ENCODE results near the gene CUL3. TPM values are rescaled to one million over a fixed set of nuclear protein-coding genes. Genes with fewer than 3 reads are reported as not detected.

Gene CUL3
- total RNA-seq, 2 experiments from 2014 or later: 50.6 to 155 TPM

GRCh38 chr2:224528171-224528570 is 57.0 kb downstream of the CUL3 start:
- H3K4me2 ChIP-seq (ENCODE audit: low read length): no peak overlapping the region
- H3K4me3 ChIP-seq (ENCODE audit: low read depth, low read length, poor library complexity, severe bottlenecking): no peak overlapping the region
- peaks cover 54% of the 10 kb centered on the region for H3K4me1 ChIP-seq (ENCODE audit: insufficient read depth, low read length, poor library complexity, severe bottlenecking)
- no peaks in the 10 kb centered on the region for H3K9me2 ChIP-seq (ENCODE audit: insufficient read depth, low read length)
- no peaks in the 10 kb centered on the region for H3K9me3 ChIP-seq (ENCODE audit: low read length)
- H3K79me2 ChIP-seq (ENCODE audit: insufficient read depth, low read depth, low read length): peaks cover 97% of the 10 kb centered on the region
- DNase-seq (ENCODE audit: low spot score): no peak
- 0 out of 2 replicates have a peak, but pooled peaks cover 5% of the 10 kb centered on the region for H4K20me1 ChIP-seq (ENCODE audit: insufficient read depth, low read length)
- intact Hi-C loops (cut with micrococcal nuclease; ENCODE audit: unreplicated experiment): no loop called here
- no peak overlapping the region for H2AFZ ChIP-seq (ENCODE audit: low read length)
- TF ChIP-seq EZH2phosphoT487 (IDR thresholded peaks at IDR 0.05; ENCODE audit: borderline replicate concordance, low read depth, low read length) (no peak), CTCF (conservative IDR thresholded peaks at IDR 0.05; ENCODE audit: low read length) (no peak)
- ChIA-PET POLR2A (interaction anchor here (0.6 to 1.4 kb wide), 4 partner anchors 9 to 40 kb away, joined by 3 to 4 read pairs (median 4); no protein-coding TSS in a partner anchor), CTCF (ENCODE audit: unreplicated experiment) (no interaction called here)
- peaks cover 61% of the 10 kb centered on the region for H3K36me3 ChIP-seq (ENCODE audit: insufficient read depth, low read length)
- no peak overlapping the region for H3K27ac ChIP-seq (ENCODE audit: low read depth, low read length, poor library complexity, severe bottlenecking)
- BruUV-seq (replicated peaks): no TSS peak

GRCh38 chr2:224525774-224526173 is 59.4 kb downstream of the CUL3 start:
- Histone ChIP-seq H3K4me1 (ENCODE audit: insufficient read depth, low read length, poor library complexity, severe bottlenecking) (peaks cover 78% of the 10 kb centered on the region), H3K4me2 (ENCODE audit: low read length) (peak overlapping the region; percentile 80), H3K9me2 (ENCODE audit: insufficient read depth, low read length) (no peaks in the 10 kb centered on the region), H4K20me1 (ENCODE audit: insufficient read depth, low read length) (0 out of 2 replicates have a peak, but pooled peaks cover 5% of the 10 kb centered on the region), H2AFZ (ENCODE audit: low read length) (no peak overlapping the region), H3K36me3 (ENCODE audit: insufficient read depth, low read length) (peaks cover 37% of the 10 kb centered on the region), H3K79me2 (ENCODE audit: insufficient read depth, low read depth, low read length) (peaks cover 98% of the 10 kb centered on the region), H3K9me3 (ENCODE audit: low read length) (no peaks in the 10 kb centered on the region), H3K27ac (ENCODE audit: low read depth, low read length, poor library complexity, severe bottlenecking) (peak overlapping the region; percentile 97), H3K4me3 (ENCODE audit: low read depth, low read length, poor library complexity, severe bottlenecking) (peak overlapping the region; percentile 25)
- CTCF ChIA-PET (ENCODE audit: unreplicated experiment): no interaction called here
- no TSS peak for BruUV-seq (replicated peaks)
- TF ChIP-seq CTCF (conservative IDR thresholded peaks at IDR 0.05; ENCODE audit: low read length) (no peak), EZH2phosphoT487 (IDR thresholded peaks at IDR 0.05; ENCODE audit: borderline replicate concordance, low read depth, low read length) (no peak)
- intact Hi-C loops (cut with micrococcal nuclease; ENCODE audit: unreplicated experiment): no loop called here
- POLR2A ChIA-PET: interaction anchor here (0.6 to 6.5 kb wide), 5 partner anchors 8 to 722 kb away, joined by 3 to 46 read pairs (median 7); no protein-coding TSS in a partner anchor
- no peak for DNase-seq (ENCODE audit: low spot score)

GRCh38 chr2:224524657-224525056 is 60.5 kb downstream of the CUL3 start:
- Histone ChIP-seq H3K79me2 (ENCODE audit: insufficient read depth, low read depth, low read length) (peaks cover 99% of the 10 kb centered on the region), H3K9me3 (ENCODE audit: low read length) (no peaks in the 10 kb centered on the region), H2AFZ (ENCODE audit: low read length) (no peak overlapping the region), H3K9me2 (ENCODE audit: insufficient read depth, low read length) (no peaks in the 10 kb centered on the region), H3K4me2 (ENCODE audit: low read length) (peak overlapping the region; percentile 80), H3K27ac (ENCODE audit: low read depth, low read length, poor library complexity, severe bottlenecking) (peak overlapping the region; percentile 97), H4K20me1 (ENCODE audit: insufficient read depth, low read length) (0 out of 2 replicates have a peak, but pooled peaks cover 5% of the 10 kb centered on the region), H3K4me1 (ENCODE audit: insufficient read depth, low read length, poor library complexity, severe bottlenecking) (peaks cover 89% of the 10 kb centered on the region), H3K36me3 (ENCODE audit: insufficient read depth, low read length) (peaks cover 26% of the 10 kb centered on the region), H3K4me3 (ENCODE audit: low read depth, low read length, poor library complexity, severe bottlenecking) (peak overlapping the region; percentile 51)
- DNase-seq (ENCODE audit: low spot score): no peak
- POLR2A ChIA-PET: interaction anchor here (0.5 to 6.5 kb wide), 20 partner anchors 9 to 178 kb away, joined by 3 to 46 read pairs (median 3); no protein-coding TSS in a partner anchor
- CTCF ChIA-PET (ENCODE audit: unreplicated experiment): interaction anchor here (1.1 kb wide), 1 partner anchor 55 kb away, joined by 3 read pairs; no protein-coding TSS in a partner anchor
- intact Hi-C loops (cut with micrococcal nuclease; ENCODE audit: unreplicated experiment): loop anchor here (5.0 kb wide), 1 partner anchor 218 kb away; no protein-coding TSS in a partner anchor
- TF ChIP-seq CTCF (conservative IDR thresholded peaks at IDR 0.05; ENCODE audit: low read length): no peak
- TF ChIP-seq EZH2phosphoT487 (IDR thresholded peaks at IDR 0.05; ENCODE audit: borderline replicate concordance, low read depth, low read length): no peak
- BruUV-seq (replicated peaks): no TSS peak
